GM12878 (cell line): ENCODE data around the gene SOX30. TPM values are rescaled to one million over a fixed set of nuclear protein-coding genes. Genes with fewer than 3 reads are reported as not detected.
"Not testable (repeated sequence)": the region's sequence is repeated elsewhere in the genome, so short reads cannot be mapped to it uniquely, and the experiment has no call there.

ENCODE experiments used
- ATAC-seq: fragments of 200-7000 bp; cut with Tn5 transposase; 3 replicates; pipeline ENCODE4 v1.9.1; 2020; ENCODE audit warnings: mild to moderate bottlenecking, moderate library complexity
- BruUV-seq: library from RNA; stranded (reverse); fragments of 400-500 nt; replicated peaks from 2 replicates; lab custom pipeline; 2021; lab: Mats Ljungman, UMichigan
- CTCF ChIA-PET: fragments of 300-600 bp; sonication (Branson Sonifier 250); formaldehyde crosslinking; extraction: SDS; loops from one replicate; lab custom pipeline; 2021; ENCODE audit warnings: inconsistent platforms; lab: Yijun Ruan, JAX
- POLR2A ChIA-PET: fragments of 350-600 bp; formaldehyde crosslinking; extraction: SDS; loops from one replicate; lab custom pipeline; 2021; ENCODE audit warnings: inconsistent platforms; lab: Charles Lee
- RAD21 ChIA-PET: fragments of 300-600 bp; sonication (Branson Sonifier 250); formaldehyde crosslinking; loops from one replicate; lab custom pipeline; 2023; ENCODE audit warnings: antibody characterized with exemption; ENCODE audit not compliant: unreplicated experiment; lab: Charles Lee
- SMC1A ChIA-PET: fragments of 300-600 bp; sonication (Branson Sonifier 250); formaldehyde crosslinking; loops from one replicate; lab custom pipeline; 2023; ENCODE audit not compliant: unreplicated experiment, uncharacterized antibody; lab: Charles Lee
- DNase-seq: peaks from one replicate; pipeline ENCODE4 v3.0.0-alpha.2; 2011; ENCODE audit warnings: low read depth, low spot score
- FAIRE-seq: peaks from 3 replicates; lab custom pipeline; 2011; peaks lifted over from hg19 to GRCh38; lab: Jason Lieb, UNC
- H2AFZ ChIP-seq: 2 replicates; pipeline ENCODE4 v1.6.0; 2011; ENCODE audit warnings: low read depth, low read length, control low read depth; ENCODE audit not compliant: control insufficient read depth
- H3K27ac ChIP-seq: 2 replicates; pipeline ENCODE4 v1.5.1; 2011; ENCODE audit warnings: control low read depth; ENCODE audit not compliant: control insufficient read depth, insufficient read depth
- H3K27me3 ChIP-seq, 2 experiments: replicated peaks in 1 of 2; 2 replicates each; pipeline versions ENCODE4 v1.6.0 to v1.6.1; 2011; ENCODE audit warnings: low read length in 1 of 2; ENCODE audit not compliant: control insufficient read depth in 2 of 2, insufficient read depth in 2 of 2
- H3K36me3 ChIP-seq, 2 experiments: 2 replicates each; pipeline ENCODE4 v1.5.1; 2011; ENCODE audit warnings: low read length in 1 of 2; ENCODE audit not compliant: control insufficient read depth in 2 of 2, insufficient read depth in 2 of 2
- H3K4me1 ChIP-seq: 2 replicates; pipeline ENCODE4 v1.6.1; 2011; ENCODE audit warnings: mild to moderate bottlenecking, low read length, moderate library complexity, mixed read lengths; ENCODE audit not compliant: control insufficient read depth, insufficient read depth
- H3K4me2 ChIP-seq: 2 replicates; pipeline ENCODE4 v1.6.0; 2011; ENCODE audit warnings: control low read depth; ENCODE audit not compliant: control insufficient read depth, insufficient read depth
- H3K4me3 ChIP-seq: fragments of 200-600 bp; sonication (generic); 2 replicates; pipeline ENCODE4 v1.5.1; 2016
- H3K79me2 ChIP-seq: 2 replicates; pipeline ENCODE4 v1.6.0; 2011; ENCODE audit warnings: low read length; ENCODE audit not compliant: control insufficient read depth, insufficient read depth
- H3K9ac ChIP-seq: 2 replicates; pipeline ENCODE4 v1.8.0; 2011; ENCODE audit warnings: low read length, control low read depth, mixed read lengths; ENCODE audit not compliant: control insufficient read depth, insufficient read depth
- H3K9me3 ChIP-seq: replicated peaks from 3 replicates; pipeline ENCODE4 v1.5.1; 2011; ENCODE audit warnings: mild to moderate bottlenecking, low read length; ENCODE audit not compliant: control insufficient read depth, insufficient read depth
- H4K20me1 ChIP-seq: 2 replicates; pipeline ENCODE4 v1.6.0; 2011; ENCODE audit not compliant: control insufficient read depth, insufficient read depth
- ATF7 ChIP-seq: fragments of 450-650 bp; IDR thresholded peaks from 2 replicates; pipeline ENCODE4 v1.6.1; 2016; ENCODE audit warnings: low read depth, mild to moderate bottlenecking
- BHLHE40 ChIP-seq, 2 experiments: fragments of 450-650 bp in 1 of 2; IDR thresholded peaks; 2 replicates each; pipeline ENCODE4 v1.6.1; 2011 to 2017; ENCODE audit warnings: low read depth in 2 of 2, borderline replicate concordance in 1 of 2, improper control_type of control experiment in 1 of 2, low read length in 1 of 2, mild to moderate bottlenecking in 1 of 2
- ESRRA ChIP-seq: IDR thresholded peaks from 2 replicates; pipeline ENCODE4 v1.6.1; 2012; ENCODE audit warnings: mild to moderate bottlenecking, low read length, improper control_type of control experiment
- FOXK2 ChIP-seq: fragments of 450-650 bp; IDR thresholded peaks from 2 replicates; pipeline ENCODE4 v1.6.1; 2017; ENCODE audit warnings: mild to moderate bottlenecking, moderate library complexity
- JUNB ChIP-seq: IDR thresholded peaks from 2 replicates; pipeline ENCODE4 v1.6.1; 2016; ENCODE audit warnings: antibody characterized with exemption, mild to moderate bottlenecking
- KDM1A ChIP-seq: fragments of 200-600 bp; sonication (generic); IDR thresholded peaks from 2 replicates; pipeline ENCODE4 v1.6.1; 2016; ENCODE audit warnings: borderline replicate concordance
- MEF2B ChIP-seq: fragments of 450-650 bp; IDR thresholded peaks from 2 replicates; pipeline ENCODE4 v1.6.1; 2018; ENCODE audit warnings: mild to moderate bottlenecking, moderate library complexity; ENCODE audit not compliant: partially characterized antibody, poor library complexity, severe bottlenecking
- PAX5 ChIP-seq: IDR thresholded peaks from 2 replicates; pipeline ENCODE4 v1.6.1; 2011; ENCODE audit warnings: low read depth, low read length, borderline replicate concordance
- RAD21 ChIP-seq: IDR thresholded peaks from 2 replicates; pipeline ENCODE4 v1.6.1; 2011; ENCODE audit warnings: mild to moderate bottlenecking, low read depth, low read length, moderate library complexity; ENCODE audit not compliant: insufficient read depth
- SIN3A ChIP-seq: IDR thresholded peaks from 2 replicates; pipeline ENCODE4 v1.6.1; 2012; ENCODE audit warnings: low read depth, low read length, improper control_type of control experiment
- SREBF1 ChIP-seq: IDR thresholded peaks from 2 replicates; pipeline ENCODE4 v1.6.1; 2012; ENCODE audit warnings: mild to moderate bottlenecking, low read length
- STAT1 ChIP-seq: fragments of 450-650 bp; conservative IDR thresholded peaks from 2 replicates; pipeline ENCODE4 v1.6.1; 2014; ENCODE audit warnings: antibody characterized with exemption, mild to moderate bottlenecking
- USF2 ChIP-seq: IDR thresholded peaks from 2 replicates; pipeline ENCODE4 v1.6.1; 2011; ENCODE audit warnings: low read depth, low read length, improper control_type of control experiment, borderline replicate concordance
- ZBTB11 ChIP-seq: fragments of 450-650 bp; formaldehyde crosslinking; IDR thresholded peaks from 2 replicates; pipeline ENCODE4 v1.5.0; 2022; ENCODE audit warnings: mild to moderate bottlenecking, missing genetic modification characterization
- WGBS: methylation state at CpG from one replicate; pipeline ENCODE4 v1.1.6; 2016; ENCODE audit warnings: low lambda C conversion rate; ENCODE audit not compliant: insufficient replicate concordance, insufficient coverage; ENCODE audit errors: missing lambda C conversion rate; 5-methylcytosine and 5-hydroxymethylcytosine counted together
- in situ Hi-C: fragments of 300-500 bp; cut with MboI; formaldehyde crosslinking; loops from 9 replicates; pipeline ENCODE4 v1.14.3; 2018; ENCODE audit warnings: mixed read lengths
- intact Hi-C: fragments of 100-400 bp; cut with micrococcal nuclease; formaldehyde crosslinking; loops from one replicate; pipeline ENCODE4 v1.14.2; 2022; ENCODE audit not compliant: unreplicated experiment
- polyA plus RNA-seq, 11 experiments: library from polyadenylated mRNA; depleted of rRNA in 4 of 11; unstranded in 6 of 11; stranded (reverse) in 5 of 11; fragments of >200 nt; fragmentation: Nextera tagmentation in 4 of 11; fragmentation: Illumina TruSeq in 1 of 11; extraction: Ambion mirVana in 4 of 11; extraction: Trizol in 1 of 11; gene quantifications; 1 replicate in 1 of 11; 2 replicates in 10 of 11; pipeline versions ENCODE4 v1.2.1 to v1.2.3, GENCODE V29; 2011 to 2016; ENCODE audit warnings: inconsistent platforms in 2 of 11, missing spikeins in 2 of 11, low read depth in 1 of 11
- total RNA-seq, 4 experiments: library from RNA; depleted of rRNA in 3 of 4; stranded (reverse); fragments of >200 nt in 3 of 4; fragmentation: Illumina TruSeq in 1 of 4; extraction: Trizol in 1 of 4; gene quantifications; 2 replicates each; pipeline versions ENCODE4 v1.2.1 to v1.2.3, GENCODE V29; 2013 to 2021

The SOX30 gene
- total and polyA plus RNA-seq, 10 of the 15 experiments (the other 5 are each of a cell fraction or from before 2014, with no cell fraction given), result 0.06 to 0.32 (median 0.10) TPM; not detected in 2

GRCh38 chr5:157674351-157674750 lies 22.1 kb upstream of the SOX30 start:
- in situ Hi-C loops, result loop anchor here (5.0 kb wide), 1 partner anchor 68 kb away; the partner anchor contains the start of gene LSM11
- ATAC-seq, POLR2A ChIA-PET, BruUV-seq, H3K79me2 ChIP-seq, H3K9me3 ChIP-seq, H3K4me2 ChIP-seq, RAD21 ChIA-PET, H3K4me1 ChIP-seq, H3K27me3 ChIP-seq, H3K36me3 ChIP-seq, FAIRE-seq, DNase-seq, H3K9ac ChIP-seq, H3K4me3 ChIP-seq, H3K27ac ChIP-seq, H2AFZ ChIP-seq, SMC1A ChIA-PET, H4K20me1 ChIP-seq: not testable (repeated sequence)
- CTCF ChIA-PET, result interaction anchor here (1.1 kb wide), 1 partner anchor 69 kb away, joined by 4 read pairs; the partner anchor contains the start of gene LSM11
- 62% methylated on average over 4 of the region's 4 CpGs for WGBS
- intact Hi-C loops, result loop anchor here (5.0 kb wide), 1 partner anchor 102 kb away; no protein-coding TSS in a partner anchor

GRCh38 chr5:157672976-157673375 lies 20.7 kb upstream of the SOX30 start:
- in situ Hi-C loops, result loop anchor here (5.0 kb wide), 1 partner anchor 69 kb away; the partner anchor contains the start of gene LSM11
- TF ChIP-seq RAD21, result no peak
- TF ChIP-seq KDM1A, result no peak
- no peak for TF ChIP-seq SIN3A
- TF ChIP-seq PAX5, result no peak
- no peak for TF ChIP-seq ATF7
- TF ChIP-seq ESRRA, result no peak
- no peak for TF ChIP-seq MEF2B
- no peak for TF ChIP-seq FOXK2
- TF ChIP-seq ZBTB11 (CRISPR knock-in tag), result no peak
- TF ChIP-seq BHLHE40 (IDR thresholded peaks at IDR 0.05; ENCODE audit: borderline replicate concordance in 1 of 2, low read depth in 2 of 2, low read length in 1 of 2), result no peak
- no peak for TF ChIP-seq SREBF1
- TF ChIP-seq USF2, result no peak
- no peak for TF ChIP-seq STAT1
- TF ChIP-seq JUNB, result no peak

More at GRCh38 chr5:157672976-157673375, 20.7 kb upstream of the SOX30 start:
- H3K4me2 ChIP-seq, result no peak overlapping the region
- 79% methylated on average over 8 of the region's 8 CpGs for WGBS
- H3K9ac ChIP-seq, result no peak overlapping the region
- no peak overlapping the region for H3K4me3 ChIP-seq
- peaks cover 5% of the 10 kb centered on the region for H3K4me1 ChIP-seq
- intact Hi-C loops, result loop anchor here (5.0 kb wide), 1 partner anchor 101 kb away; no protein-coding TSS in a partner anchor
- FAIRE-seq (no peak), DNase-seq (no peak), ATAC-seq (no peak)
- no peaks in the 10 kb centered on the region for H3K9me3 ChIP-seq
- no TSS peak for BruUV-seq
- ChIA-PET RAD21 (no interaction called here), SMC1A (no interaction called here), CTCF (no interaction called here), POLR2A (no interaction called here)
- no peaks in the 10 kb centered on the region; a peak in 3 of 4 replicates for H3K27me3 ChIP-seq
- H3K79me2 ChIP-seq, result no peaks in the 10 kb centered on the region
- no peaks in the 10 kb centered on the region for H3K36me3 ChIP-seq
- no peaks in the 10 kb centered on the region for H4K20me1 ChIP-seq
- H3K27ac ChIP-seq, result no peak overlapping the region
- no peak overlapping the region for H2AFZ ChIP-seq
